Choroid plexus epithelial cell (primary cell): ENCODE data around the gene CLDN18.
A peak's percentile ranks its signal among the peaks of the same experiment; 100 is the strongest.

ENCODE experiments used
- DNase-seq: peaks from one replicate; pipeline ENCODE4 v3.0.0-alpha.2; 2010; ENCODE audit warnings: low read depth
- H3K4me3 ChIP-seq: 2 replicates; pipeline ENCODE4 v1.5.1; 2011; ENCODE audit warnings: low read depth, mild to moderate bottlenecking, control low read depth, low read length, moderate library complexity
- TF ChIP-seq, protein P1 (sequence below): conservative IDR thresholded peaks from 2 replicates; pipeline ENCODE4 v1.5.1; 2011; ENCODE audit warnings: low read depth, mild to moderate bottlenecking, control low read depth, inconsistent platforms, low read length, moderate library complexity

CLDN18 gene

DNA sequence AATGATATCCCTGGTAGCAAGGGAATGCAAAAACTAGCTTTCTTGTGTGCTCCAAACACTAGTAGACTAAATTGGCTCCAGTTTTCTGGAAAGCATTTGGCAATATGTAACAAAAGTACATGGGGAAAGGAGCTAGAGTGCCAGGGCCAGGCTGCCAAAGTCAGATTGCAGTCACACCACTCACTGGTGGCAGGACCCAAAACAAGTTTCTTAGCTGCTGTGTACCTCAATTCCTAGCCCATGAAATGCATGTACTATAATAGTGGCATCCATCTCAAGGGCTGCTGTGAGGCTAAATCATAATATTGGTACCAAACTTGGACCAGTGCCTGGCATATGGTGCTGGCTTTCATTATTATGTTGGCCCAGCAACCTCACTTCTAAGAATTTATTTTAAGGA, 49.3 kb downstream of the CLDN18 start:
- TF ChIP-seq, protein P1, sequence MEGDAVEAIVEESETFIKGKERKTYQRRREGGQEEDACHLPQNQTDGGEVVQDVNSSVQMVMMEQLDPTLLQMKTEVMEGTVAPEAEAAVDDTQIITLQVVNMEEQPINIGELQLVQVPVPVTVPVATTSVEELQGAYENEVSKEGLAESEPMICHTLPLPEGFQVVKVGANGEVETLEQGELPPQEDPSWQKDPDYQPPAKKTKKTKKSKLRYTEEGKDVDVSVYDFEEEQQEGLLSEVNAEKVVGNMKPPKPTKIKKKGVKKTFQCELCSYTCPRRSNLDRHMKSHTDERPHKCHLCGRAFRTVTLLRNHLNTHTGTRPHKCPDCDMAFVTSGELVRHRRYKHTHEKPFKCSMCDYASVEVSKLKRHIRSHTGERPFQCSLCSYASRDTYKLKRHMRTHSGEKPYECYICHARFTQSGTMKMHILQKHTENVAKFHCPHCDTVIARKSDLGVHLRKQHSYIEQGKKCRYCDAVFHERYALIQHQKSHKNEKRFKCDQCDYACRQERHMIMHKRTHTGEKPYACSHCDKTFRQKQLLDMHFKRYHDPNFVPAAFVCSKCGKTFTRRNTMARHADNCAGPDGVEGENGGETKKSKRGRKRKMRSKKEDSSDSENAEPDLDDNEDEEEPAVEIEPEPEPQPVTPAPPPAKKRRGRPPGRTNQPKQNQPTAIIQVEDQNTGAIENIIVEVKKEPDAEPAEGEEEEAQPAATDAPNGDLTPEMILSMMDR, result no peak
- H3K4me3 ChIP-seq, result no peak overlapping the region
- no peak for DNase-seq

DNA sequence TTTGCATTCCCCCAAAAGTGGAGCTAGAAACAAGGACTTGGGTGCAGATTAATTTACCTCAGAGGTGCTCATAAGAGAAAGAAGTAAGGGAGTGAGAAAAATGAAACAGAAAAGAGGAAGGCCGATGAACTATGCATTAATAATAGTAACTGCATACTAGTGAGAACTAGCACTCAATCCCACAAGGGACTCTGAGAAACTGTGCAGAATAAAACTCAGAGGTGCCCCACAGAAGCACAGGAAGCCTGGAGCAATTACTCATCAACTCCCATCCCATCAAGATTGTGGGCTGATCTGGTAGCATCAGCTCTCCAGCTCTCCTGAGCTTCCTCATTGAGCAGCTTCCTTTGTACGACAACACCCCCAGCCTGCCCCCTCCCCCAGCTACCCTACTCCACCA, 50.8 kb downstream of the CLDN18 start:
- DNase-seq, result no peak
- H3K4me3 ChIP-seq, result no peak overlapping the region
- TF ChIP-seq, protein P1, result no peak

DNA sequence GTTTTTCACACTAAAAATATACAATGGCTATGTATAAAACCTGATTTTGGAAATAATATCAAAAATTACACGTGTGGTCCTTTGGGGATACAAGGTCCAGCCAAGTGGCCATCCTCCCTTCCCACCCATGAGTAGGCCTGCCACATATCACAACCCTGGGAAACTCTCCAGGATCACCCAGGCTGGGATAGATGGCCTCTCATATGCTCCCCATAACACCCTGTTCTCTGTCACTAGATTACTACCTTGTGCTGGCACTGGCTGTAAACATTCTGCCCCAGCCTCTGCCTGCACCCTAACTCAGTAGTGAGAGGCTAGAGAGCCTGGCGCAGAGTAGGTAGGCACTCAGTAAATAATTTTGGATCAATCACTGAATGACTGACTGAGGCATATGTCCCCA, 52.1 kb downstream of the CLDN18 start:
- TF ChIP-seq, protein P1, result no peak
- DNase-seq, result no peak

DNA sequence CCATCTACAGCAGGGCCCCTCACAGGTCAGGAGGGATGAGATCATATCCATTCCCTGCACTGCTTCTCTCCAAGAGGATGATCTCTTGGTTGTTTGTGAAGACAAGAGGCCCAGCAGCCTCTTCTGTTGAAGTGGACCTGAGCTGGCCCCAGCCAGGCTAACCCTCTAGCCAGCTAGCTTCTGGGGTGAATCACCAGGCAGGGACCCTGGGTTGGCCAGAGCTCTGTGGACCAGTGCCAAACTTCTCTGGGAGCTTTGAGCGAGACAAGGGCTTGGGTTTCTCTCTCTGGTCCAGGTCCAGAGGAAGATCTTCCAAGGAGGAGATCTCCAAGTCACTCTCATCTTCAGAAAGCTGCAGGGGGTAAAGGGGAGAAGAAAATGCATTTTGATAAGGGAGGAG, 52.7 kb downstream of the CLDN18 start:
- TF ChIP-seq, protein P1, result no peak
- H3K4me3 ChIP-seq, result no peak overlapping the region
- peak; percentile 75 for DNase-seq

More for the DNA sequence above, 52.1 kb downstream of the CLDN18 start:
- H3K4me3 ChIP-seq, result no peak overlapping the region

DNA sequence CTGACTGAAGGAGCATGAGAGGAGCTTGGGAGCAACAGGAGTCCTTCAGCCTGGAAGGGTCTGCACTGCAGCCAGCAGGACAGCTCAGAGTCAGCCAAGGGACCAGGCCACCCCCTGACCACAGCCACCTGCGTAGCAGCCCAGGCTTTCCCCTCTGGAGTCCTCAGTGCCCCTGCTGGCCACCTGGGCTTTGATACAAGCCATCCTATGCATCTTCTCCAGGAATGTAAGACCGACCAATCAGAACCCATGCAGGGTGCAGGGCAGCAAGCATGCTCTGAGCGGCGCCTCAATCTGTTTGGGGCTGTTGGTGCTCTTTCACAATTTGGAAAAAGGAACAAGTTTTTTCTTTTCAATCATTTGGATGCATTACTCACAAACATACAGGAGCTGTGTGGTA, 53.5 kb downstream of the CLDN18 start:
- TF ChIP-seq, protein P1, result no peak
- no peak for DNase-seq
- H3K4me3 ChIP-seq, result no peak overlapping the region

DNA sequence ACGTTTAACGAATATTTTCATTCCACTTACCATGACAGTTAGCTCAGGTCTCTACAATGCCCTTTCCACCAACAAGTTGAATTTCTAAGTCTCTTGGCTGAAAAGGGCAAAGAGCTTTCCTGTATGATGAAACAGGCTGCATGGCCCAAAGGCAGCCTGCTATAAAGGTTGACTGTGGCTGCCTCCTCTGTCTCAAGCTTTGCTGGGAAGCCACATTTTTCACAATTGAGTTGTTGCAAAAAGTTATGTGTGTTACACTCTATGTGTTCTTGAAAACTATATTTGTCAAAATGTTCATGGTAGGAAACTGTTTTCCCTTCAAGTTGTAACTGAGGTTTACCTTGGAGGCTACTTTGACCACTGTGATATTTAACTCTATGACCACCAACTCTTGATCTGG, 56.0 kb downstream of the CLDN18 start:
- no peak overlapping the region for H3K4me3 ChIP-seq
- TF ChIP-seq, protein P1, result no peak
- DNase-seq, result no peak

DNA sequence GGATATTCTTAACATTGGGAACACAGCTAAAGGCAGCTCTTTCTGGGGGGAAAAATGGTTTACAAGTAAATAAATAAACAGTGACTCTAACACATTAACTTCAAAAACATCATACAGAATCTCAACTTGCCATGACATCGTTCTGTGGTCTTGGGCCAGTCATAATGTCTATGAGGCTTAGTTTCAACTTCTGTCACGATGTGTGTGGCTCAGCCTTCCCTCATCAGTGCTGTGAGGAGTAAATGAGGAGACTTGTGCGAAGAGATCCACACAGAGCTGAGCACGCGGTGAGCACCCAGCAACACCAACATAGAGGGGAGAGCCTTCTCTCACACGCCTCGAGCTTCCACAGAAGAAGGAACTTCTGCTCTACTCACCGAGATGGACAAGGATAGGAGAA, 56.4 kb downstream of the CLDN18 start:
- no peak for DNase-seq
- H3K4me3 ChIP-seq, result no peak overlapping the region
- TF ChIP-seq, protein P1, result no peak
